ENCODE data around the gene PHKB.

Gene PHKB

DNA sequence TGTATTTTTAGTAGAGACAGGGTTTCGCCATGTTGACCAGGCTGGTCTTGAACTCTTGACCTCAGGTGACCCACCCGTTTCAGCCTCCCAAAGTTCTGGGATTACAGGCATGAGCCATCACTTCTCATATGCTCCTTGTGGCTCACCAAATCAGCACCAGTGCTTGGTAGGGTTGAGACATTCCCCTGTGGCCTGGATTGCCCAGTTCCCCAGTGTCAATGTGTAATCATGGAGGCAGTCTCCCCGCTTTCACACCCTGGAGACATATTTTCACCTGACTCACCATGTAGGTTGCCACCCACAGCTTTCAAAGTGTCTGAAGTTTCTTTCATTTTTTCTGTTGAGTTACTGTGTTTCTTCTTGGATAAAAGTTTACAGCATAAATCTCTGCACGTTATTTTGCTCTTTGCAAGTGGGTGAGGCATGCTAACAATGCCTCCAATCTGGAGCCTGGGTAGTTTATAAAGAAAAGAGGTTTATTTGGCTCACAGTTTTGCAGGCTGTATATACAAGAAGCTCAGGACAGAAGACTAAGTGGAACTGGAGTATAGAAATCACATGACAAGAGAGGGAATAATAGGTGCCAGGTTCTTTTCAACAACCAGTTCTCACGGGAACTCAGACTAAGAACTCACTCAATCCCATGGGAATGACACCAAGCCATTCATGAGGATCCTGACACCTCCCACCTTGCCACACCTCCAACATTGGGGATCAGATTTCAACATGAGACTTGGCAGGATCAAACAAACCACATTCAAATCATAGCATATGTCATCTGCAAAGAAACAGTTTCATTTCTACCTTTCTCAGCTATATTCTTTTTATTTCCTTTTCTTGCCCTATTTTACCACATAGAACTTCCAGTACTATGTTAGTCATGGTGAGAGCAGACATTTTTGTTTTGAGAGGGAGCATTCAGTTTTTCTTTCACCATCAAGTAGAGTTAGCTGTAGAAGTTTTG, 113.2 kb downstream of the PHKB start:
- no peak for DNase-seq

DNA sequence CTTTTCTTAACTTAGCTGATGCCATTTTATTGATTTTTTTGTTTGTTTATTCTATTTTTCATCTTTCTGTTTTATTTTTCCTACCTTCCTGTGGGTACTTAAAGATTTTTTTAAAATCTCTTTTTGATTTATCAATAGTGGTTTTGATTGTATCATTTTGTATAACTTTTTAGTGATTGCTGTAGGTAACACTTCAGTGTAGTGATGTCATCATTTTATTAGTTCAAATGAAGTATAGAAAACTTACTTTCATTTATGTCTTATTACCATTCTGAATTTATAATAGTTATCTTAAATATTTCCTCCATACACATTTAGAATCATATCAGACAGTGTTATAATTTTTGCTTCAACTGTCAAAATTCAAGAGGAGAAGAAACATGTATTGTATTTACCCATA, 115.9 kb downstream of the PHKB start:
- no peak for DNase-seq

DNA sequence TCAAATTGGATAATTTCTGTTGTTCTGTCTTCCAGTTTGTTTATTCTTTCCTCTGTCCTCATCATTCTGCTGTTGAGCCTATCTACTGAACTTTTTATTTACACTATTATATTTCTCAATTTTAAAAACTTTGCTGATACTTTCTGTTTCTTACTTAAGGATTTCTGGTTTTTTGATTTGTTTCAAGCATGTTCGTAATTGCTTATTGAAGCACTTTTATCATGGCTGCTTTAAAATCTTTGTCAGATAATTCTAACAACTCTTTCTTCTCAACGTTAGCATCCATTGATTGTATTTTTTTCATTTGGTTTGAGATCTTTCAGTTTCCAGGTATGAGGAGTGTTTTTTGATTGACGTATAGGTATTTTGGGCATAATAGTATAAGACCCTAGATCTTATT, 116.9 kb downstream of the PHKB start:
- DNase-seq, result no peak

DNA sequence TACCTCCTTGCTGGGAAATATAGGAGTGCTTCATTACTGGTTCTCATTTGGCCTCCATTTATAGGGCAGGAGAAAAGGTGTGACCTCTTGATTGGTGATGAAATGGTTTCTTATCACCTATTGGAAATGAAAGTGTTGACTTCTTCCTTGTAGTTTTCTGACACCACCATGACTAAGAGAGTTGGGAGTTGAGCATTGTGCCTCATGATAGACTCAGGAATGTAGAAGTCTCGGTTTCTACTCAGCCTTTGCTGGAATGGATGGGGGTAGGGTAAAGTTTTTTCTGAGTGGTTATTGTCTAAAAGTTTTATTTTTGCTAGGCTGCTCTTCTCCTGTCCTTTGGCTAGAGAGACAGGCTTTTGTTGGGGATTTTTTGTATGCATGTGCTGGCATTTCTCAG, 117.4 kb downstream of the PHKB start:
- no peak for DNase-seq

DNA sequence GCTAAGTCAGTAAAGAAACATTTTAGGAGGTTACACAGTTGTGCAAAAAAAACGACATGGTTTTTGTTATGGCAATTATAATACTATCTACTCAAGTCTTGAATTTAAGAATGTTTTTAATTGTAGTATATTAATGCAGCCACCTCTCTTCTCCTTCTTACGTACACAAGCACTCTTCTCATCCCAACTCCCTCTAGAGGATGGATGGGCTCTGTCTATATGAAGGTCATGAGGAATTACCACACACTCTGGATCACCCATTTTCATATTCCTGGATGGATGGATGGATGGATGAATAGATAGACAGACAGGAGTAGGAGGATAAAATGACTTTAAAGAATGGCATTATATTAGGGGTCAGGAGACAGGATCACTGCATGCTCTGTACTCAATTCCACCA, 120.0 kb downstream of the PHKB start:
- no peak for DNase-seq

DNA sequence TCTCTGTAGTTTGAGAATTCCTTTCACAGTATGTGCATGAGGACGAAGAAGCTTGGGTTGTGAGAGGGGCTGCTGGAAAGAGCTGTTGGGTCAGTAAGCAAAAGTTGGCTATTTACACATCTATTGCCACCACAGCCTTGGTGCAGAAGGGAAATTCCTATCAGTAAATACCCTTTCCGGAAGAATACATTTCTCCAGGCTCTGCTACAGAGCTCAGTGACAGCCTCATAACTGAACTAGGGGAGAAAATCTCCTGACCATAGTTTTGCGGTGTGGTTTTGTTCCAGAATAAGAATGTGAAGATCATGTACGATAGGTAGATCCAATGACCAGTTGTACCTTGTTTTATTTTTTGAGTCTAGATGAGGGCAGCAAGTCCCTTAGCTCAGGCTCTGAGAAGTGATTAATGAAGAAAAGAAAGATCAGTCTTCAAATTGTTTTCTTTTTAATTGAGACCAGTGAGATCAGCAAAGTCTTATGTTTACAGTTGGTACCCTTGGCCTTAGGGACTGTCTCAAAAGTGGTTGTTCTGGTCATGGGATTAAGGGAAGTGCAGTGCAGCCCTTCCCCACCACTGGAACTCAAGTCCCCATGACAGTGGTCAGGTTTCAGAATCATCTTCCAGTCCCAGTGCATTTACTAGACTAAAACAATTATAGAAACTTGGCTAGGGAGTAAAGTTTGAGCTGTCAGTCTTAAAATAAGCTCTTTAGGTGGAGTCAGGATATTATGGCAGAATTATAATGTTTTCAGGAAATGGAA, 123.5 kb downstream of the PHKB start:
- no peak for DNase-seq

DNA sequence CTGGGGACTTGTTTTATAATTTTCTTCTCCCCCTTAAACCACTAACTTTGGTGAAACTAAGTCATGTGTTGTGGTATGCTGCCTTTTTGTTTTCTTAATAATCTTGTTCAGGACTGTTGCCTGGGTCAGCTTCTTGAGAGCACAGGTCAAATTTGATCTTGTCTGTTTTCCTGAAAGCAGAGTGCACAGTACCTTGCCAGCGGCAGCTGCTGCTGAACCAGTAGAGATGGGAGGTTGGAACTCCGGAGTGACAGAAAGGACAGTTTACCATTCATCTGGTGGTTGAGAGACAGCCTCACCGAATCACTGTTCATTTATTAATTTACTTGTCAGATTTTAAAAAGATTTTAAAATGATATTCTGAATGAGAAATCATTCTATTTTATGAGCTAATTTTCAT, 125.0 kb downstream of the PHKB start:
- DNase-seq, result no peak

DNA sequence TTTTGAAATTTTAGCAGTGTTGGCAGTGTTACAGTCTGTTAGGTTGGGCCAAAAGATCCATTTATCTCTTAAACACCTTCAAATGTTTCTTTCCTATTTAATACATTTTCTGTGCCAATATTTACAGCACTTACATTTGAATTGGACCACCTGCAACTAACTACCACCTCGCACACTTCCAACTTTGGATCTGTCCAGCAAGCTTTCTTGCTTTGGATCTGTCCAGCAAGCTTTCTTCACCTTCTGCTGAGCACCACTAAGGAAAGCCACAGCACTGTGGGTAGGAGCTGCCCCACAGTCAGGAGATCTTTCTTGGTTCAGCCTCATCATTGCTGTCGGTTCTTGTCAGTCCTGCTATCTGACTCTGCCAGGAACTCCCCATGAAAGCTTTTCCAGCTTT, 129.3 kb downstream of the PHKB start:
- no peak for DNase-seq

DNA sequence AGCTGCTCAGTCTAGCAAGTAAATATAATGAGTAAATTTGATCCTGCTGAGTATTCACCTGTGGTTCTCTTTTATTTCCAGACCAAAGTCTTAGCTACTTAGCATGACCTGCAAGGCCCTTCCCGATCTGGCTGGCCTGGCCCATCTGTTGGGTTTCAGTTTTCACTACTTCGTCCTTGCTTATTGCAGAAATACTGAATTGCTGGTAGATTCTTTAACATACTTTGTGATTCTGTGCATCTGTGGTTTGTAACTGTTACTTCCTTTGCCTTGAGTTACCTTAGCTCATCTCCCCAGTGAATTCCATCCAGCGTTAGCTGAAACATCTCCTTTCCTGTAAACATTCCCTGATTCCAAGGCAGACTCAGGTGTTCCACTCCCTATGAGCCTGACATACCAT, 131.1 kb downstream of the PHKB start:
- DNase-seq, result no peak

DNA sequence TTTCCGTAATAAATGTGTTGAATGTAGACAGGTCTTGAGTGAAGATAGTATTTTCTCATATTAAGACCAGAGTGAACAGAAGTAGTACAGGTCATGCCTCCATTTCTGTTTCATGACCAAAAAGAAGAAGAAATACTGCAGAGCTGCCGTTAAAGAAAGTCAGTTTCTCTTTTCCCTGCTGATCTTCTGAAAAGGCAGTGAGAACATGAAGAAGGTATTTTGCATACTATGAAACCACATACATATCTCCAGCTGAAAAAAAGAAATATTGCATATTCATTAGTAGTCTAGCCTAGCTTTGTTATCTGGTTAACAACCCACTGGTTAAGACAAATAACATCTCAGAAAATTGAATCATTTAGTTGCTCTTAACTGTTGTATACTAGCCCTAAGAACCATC, 138.4 kb downstream of the PHKB start:
- no peak for DNase-seq

DNA sequence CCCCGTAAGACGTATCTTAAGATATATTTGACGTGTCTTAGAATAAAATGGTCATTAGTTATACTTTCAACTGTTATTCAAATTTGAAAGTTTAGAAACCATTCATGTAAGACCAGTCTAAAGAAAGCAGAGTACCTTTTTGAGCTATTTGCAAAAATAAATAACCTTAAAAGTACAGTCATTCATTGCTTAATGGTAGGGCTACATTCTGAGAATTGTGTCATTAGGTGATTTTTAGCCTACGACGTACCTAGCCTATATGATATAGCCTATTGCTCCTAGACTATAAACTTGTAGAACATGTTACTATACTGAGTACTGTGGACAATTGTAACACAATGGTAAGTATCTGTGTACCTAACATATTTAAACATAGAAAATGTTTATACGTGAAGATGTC, 139.2 kb downstream of the PHKB start:
- no peak for DNase-seq

DNA sequence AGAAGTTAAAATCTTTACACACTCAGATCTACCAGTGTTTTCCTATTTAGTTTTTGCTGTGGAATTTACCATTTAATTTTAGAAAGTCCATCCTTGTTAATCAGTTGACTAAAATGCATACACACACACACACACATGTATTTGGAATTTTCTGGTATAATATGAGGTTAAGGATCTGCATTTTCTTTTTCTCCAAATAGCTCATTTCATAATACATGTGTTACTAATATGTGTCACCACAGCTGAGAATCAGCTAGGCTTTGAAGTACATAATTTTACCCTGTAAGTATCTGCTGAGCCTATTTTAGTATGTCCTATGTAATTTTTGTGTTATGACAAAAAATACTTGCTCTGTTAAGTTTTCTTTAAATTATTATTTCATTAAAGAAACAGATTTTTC, 143.2 kb downstream of the PHKB start:
- no peak for DNase-seq

DNA sequence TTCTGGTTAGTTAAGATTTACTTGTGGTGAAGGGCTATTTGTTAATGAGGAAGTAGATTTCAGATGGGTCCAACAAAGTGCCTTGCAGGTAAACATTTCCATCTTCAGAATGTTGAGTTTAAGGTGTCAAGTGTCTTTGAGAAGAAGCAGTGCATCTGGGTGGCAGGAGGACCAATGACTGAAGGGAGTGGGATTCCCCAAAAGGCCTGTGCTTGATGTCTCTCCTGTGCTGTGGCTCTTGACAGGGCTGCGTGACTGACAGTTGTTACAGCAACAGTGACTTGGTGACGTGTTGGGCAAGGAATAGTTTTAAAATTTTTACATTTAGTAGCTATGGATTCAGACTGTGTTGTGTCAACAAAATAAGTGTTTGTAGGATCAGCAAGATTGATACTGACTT, 149.9 kb downstream of the PHKB start:
- no peak for DNase-seq

DNA sequence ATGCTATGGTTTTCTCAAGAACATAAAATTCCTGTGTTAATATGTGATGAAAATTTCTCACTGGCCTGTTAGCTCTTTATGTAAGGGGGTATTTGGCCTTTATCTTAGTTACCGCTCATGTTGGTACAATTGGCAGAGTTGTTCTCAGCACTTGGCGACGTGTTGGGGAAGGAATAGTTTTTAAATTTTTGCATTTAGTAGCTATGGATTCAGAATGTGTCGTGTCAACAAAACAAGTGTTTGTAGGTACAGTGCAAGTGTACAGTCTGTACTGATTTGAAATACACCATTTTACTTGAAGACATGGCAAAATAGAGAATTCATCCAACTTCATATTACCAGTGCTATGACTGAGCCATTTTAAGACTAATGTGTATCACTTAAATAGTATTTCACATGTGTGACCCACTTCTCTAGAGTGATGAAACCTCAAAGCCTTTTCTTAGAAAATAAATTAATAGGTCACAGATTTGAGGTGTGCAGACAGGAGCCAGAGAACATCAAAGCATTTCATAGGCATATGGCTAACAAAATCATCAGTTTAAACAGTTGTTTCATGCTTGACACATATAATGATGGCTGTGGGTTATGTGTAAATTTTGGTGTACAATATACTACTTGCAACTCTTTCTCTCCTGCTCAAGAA, 150.8 kb downstream of the PHKB start:
- no peak for DNase-seq

DNA sequence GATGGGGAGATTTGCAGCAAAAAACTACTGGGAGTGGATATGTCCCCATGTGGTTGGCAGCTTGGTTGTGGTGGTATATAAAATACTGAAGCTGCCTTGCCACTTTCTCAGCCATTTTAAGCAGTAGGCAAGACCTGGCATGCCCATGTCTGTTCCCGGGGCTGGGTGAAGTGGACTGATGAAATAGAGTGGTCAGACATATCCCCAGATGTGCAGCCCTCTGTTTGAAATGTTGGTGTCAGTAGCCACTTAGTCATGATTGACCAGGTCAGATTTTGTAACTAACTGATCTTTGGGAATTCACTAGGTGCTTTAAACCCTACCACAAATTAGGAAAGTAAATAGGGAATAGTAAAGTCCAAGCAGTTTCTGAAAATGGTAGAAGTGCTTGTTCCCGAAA, 151.6 kb downstream of the PHKB start:
- DNase-seq, result no peak

DNA sequence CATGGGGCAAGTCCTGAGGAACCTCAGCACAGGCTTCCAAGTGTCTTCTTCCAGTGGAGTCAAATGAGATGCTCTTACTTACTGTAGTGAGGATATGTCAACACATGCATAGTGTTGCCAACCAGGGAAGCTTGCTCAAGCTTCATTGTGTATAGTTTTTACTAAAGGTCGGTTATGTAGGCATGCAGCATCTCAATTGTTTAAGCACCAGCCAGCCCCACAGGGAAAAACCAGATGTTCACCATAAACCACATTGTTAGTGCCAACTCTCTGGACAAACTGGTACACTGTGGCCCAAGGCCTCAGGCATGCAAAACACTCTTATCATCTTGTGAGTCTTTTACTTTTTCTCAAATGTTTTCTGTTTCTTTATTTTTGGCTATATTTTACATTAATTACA, 152.1 kb downstream of the PHKB start:
- no peak for DNase-seq

DNA sequence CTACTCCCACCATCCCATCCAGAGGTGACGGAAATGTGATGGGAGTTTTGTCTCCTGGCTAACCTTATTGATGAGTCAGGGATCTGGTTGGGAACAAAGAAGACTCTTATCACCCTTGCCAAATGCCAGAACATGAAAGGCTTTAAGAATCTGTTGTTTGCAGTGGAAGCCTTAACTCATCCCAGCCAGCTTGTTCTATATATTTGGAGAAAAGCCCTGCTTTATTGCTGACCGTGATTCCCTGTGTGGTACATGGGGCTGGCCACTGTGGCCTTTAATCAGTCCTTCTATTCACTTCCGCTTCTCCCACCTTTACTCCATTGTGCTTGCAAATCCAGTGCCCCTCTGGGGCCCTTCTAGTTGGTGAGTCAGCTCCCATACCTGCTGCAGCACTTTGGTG, 156.6 kb downstream of the PHKB start:
- no peak for DNase-seq

DNA sequence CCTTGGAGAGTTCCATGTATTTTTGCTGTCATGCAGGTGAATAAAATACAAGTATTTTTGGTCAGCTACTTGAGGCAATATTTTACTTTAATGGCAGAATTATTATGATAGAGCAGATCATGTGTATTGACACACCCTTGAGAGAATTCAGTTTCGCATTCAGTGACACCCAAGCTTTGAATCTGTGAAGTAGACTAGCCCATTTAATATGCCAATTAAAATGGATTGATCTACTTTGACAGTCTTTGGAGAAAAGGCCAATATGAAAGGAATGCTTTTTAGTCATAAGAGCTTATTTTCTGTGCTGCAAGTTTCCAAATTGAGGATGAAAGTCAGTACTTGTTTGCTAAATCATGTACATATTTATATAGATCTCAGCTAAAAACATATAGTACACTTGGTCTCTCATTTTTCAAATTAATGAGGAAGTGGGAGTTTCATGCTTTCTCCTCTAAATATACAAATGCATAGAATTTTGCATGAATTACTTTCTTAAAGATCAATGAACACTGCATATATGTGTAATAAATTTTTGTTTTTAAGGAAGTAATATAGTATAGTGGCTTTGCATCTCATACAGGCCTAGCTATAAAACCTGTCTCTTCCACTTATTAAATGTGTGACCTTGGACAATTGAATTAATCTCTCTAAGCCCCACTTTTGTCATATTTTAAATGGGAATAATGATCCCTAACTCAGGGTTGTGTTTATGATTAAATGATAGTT, 161.5 kb downstream of the PHKB start:
- DNase-seq, result no peak

DNA sequence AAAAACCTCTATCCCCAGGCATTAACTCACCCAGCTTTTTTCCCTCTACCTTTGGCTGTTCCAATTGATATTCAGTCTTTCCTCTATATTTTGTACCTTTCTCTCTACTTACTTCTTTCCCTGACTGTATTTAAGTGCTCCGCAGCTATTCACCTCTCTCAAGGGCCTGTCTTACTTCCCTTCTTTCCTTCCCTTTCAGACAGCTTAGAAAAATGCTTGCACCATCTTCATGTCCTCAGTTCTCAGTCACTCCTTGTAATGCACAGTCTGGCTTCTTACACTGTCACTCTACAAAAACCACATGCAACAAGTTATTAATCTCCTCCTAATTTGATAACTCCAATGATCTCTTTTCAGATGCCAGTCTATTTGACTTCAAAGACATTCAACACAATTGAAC, 163.4 kb downstream of the PHKB start:
- DNase-seq, result no peak

DNA sequence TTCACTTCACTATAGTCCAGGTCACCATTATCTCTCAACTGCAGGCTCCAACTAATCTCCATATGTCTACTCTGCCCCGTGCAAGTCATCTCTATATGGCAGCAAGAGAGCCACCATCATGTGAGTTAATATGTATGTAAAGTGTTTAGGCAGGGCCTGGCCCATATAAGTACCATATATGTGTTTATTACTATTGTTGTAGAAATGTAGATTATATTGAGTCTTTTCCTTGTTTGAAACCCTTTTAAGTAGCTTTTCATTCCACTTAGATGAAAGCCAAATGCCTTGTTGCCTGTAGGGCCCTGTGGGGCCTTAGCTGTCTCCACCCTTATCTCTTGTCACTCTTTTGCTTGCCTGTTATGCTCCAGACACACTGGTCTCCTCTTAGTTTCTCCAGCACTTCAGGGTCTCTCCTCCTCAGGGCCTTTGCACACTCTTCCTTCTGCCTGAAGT, 164.0 kb downstream of the PHKB start:
- no peak for DNase-seq

DNA sequence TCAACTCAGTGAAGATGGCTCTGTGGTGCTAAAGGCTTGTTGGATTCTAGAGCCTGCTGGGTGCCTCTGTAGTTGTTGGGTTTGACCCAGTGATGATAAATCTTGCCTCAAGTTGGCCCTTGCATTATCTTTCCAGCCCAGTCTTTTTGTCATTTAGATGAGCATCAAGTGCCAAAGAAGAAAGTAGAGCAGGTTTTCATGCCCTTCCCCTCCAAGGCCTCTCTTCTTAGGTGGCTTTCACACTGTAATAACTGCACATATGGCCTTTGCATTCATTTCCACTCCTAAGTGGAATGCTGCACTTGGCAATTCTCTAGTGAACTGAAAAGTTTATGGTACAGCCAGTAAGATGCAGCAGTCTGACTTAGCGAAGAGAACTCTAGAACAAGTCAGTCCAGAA, 165.1 kb downstream of the PHKB start:
- no peak for DNase-seq

DNA sequence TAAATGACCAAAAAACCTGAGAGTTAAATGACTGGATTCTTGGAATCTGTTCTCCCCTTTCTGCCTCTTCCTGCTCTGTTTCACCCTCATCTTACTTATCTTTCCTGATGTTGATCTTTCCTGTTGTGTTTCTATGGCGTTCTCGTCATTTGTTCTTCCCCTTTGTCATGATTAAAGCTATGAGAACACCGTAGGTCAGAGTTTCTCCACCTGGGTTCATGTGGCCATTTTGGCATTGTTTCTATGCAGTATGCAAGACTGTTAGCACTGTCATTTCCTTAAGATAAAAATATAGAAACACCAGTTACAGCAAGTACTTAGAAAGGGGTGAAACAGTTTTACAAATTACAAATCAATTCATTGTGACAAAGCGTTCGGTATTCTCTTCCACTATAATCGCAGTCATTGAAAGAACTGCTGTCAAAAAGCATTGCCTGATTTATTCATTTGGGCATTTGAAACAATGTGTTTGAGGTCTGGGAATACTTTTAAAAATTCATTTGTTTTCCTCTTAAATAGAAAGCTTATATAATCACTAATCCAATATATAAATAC, 166.0 kb downstream of the PHKB start:
- no peak for DNase-seq

DNA sequence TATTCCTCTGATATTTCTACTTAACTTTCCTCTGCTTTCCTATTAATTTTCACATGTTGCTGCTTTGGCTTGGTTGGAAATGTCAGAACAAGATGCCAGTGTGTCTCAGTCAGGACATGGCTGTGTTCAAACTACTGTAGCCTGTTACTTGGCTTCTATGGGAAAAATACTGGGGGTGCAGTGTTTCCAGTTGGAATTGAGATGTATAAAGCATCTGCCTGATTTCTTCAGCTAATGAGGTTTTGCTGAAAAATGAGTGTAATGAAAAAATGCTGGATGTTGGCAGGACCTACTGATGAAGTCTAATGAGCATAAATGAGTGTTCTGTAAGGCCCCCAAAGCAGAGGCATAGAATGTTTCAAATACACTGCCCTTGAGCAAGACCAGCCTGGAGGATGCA, 166.6 kb downstream of the PHKB start:
- no peak for DNase-seq
